ENCODE data around the gene C4BPA.

Gene C4BPA

DNA sequence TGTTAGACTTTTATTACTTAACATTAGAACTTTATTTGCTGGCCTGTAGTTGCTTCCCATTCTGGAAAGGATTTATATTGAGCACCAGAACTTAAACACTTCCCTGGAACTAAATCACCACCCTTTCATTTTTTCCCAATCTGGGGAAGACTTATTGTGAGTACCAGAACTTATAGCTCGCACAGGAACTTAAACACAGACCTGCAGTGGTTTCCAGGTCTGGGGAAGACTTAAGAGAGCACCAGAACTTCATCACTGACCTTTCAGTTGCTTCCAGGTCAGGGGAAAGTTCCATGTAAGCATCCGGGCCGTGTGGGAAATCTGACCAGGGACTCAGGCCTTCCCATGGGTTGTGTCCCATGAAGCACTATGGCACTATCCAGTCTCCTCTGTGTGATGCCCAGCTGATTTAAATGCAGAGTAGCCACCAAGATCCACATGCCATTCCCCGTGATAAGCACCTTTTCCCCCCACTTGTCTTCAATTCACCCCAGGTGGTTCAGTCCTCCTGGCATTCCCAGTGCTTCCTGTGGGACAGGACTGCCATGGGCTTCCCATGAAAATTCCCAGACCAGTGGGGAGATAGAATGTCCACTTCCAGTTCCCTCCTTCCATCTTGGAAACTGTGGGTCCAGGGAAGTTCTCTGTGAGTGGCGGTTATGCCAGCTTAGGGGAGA is 48.9 kb downstream of the C4BPA start:
- DNase-seq (ENCODE audit: low spot score in 2 of 2), result no peak
- H3K36me3 ChIP-seq (replicated peaks), result no peaks in the 10 kb centered on the region
- in situ Hi-C loops (cut with MboI; ENCODE audit: low sequenced_read_pairs), result no loop called here
- H3K4me1 ChIP-seq, result no peaks in the 10 kb centered on the region
- H3K4me3 ChIP-seq, result no peak overlapping the region
- no peaks in the 10 kb centered on the region for H3K9me3 ChIP-seq
- H3K27me3 ChIP-seq (ENCODE audit: low read depth), result no peaks in the 10 kb centered on the region

DNA sequence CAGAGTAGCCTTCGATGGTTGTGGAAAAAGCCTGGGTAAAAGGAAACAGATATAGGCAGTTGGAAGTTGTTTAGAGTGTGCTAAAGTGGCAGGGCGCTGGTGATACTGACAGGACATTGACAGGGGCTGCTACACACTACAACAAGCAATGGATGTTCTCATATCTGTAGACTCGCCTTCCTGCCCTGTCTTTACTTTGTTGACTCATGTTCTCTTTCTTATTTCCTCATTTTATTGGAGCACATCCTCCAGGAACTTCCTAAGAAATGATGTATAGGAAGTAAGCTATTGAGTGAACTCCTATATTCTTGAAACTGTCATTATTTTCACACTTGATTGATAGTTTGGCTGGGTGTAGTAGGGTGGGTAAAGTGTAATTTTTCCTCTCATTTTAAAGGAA is 51.0 kb downstream of the C4BPA start:
- no peaks in the 10 kb centered on the region for H3K27me3 ChIP-seq (ENCODE audit: low read depth)

DNA sequence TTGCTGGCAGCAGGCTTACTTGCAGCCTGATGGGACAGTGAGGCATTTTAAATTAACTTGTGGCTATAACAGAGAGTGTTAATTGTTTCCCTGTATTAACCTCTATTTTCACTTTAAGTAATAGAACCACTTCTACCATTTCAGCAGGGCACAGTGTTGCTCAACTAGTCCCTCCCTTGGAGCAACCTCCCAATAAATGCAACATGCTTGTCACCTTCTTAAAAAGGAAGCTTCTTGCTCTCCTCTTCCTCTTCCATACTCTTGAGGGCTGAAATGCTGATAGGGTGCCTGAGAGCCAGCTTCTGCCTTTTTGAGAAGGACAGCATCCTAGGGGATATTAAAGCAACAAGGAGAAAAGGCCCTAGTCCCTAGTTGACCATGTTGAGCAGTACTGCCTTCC is 52.1 kb downstream of the C4BPA start:
- Histone ChIP-seq H3K4me1 (no peaks in the 10 kb centered on the region), H3K27me3 (ENCODE audit: low read depth) (no peaks in the 10 kb centered on the region), H3K36me3 (replicated peaks) (no peaks in the 10 kb centered on the region), H3K9me3 (no peaks in the 10 kb centered on the region), H3K4me3 (no peak overlapping the region)
- in situ Hi-C loops (cut with MboI; ENCODE audit: low sequenced_read_pairs), result no loop called here
- no peak for DNase-seq (ENCODE audit: low spot score in 2 of 2)

More for the DNA sequence above, 51.0 kb downstream of the C4BPA start:
- H3K4me3 ChIP-seq, result no peak overlapping the region
- DNase-seq (ENCODE audit: low spot score in 2 of 2), result no peak
- in situ Hi-C loops (cut with MboI; ENCODE audit: low sequenced_read_pairs), result no loop called here
- no peaks in the 10 kb centered on the region for H3K36me3 ChIP-seq (replicated peaks)
- H3K9me3 ChIP-seq, result no peaks in the 10 kb centered on the region
- H3K4me1 ChIP-seq, result no peaks in the 10 kb centered on the region

DNA sequence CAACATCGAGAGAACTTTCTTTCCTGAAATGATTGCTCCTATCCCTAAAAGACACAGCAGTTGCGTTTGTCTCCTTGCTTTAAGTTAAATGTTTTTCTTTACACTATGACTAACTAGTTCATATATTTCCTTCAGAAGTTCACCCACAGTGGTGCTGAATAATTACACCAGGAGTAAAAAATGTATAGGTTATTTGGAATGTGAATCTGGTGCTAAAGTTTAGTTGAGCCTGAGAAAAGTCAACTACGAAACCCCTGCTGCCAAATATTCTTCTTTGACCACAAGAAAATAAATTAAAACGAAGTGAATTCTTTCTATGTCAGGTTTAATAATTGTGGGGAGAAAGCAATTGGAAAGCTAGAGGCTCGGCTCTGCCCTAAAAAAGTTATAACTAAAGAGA is 52.8 kb downstream of the C4BPA start:
- H3K9me3 ChIP-seq, result no peaks in the 10 kb centered on the region
- in situ Hi-C loops (cut with MboI; ENCODE audit: low sequenced_read_pairs), result no loop called here
- H3K27me3 ChIP-seq (ENCODE audit: low read depth), result no peaks in the 10 kb centered on the region
- H3K4me3 ChIP-seq, result no peak overlapping the region
- H3K4me1 ChIP-seq, result no peaks in the 10 kb centered on the region
- H3K36me3 ChIP-seq (replicated peaks), result no peaks in the 10 kb centered on the region
- no peak for DNase-seq (ENCODE audit: low spot score in 2 of 2)

DNA sequence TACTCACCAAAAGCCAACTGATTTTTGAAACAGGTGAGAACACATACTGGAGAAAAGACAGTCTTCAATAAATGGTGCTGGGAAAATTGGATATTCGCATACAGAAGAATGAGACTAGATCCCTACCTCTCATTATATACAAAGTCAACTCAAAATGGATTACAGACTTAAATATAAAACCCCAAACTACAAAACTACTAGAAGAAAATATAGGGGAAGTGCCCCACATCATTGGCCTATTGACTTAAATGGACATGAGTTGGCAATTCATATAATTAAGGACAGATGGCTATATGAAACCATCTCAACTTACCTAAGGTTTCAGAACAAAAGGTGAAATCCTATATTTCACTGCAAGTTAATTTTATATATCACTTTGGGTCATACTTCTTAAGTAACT is 60.1 kb downstream of the C4BPA start:
- H3K4me1 ChIP-seq, result no peaks in the 10 kb centered on the region
- no peak overlapping the region for H3K4me3 ChIP-seq
- in situ Hi-C loops (cut with MboI; ENCODE audit: low sequenced_read_pairs), result no loop called here
- H3K36me3 ChIP-seq (replicated peaks), result no peaks in the 10 kb centered on the region
- H3K27me3 ChIP-seq (ENCODE audit: low read depth), result no peaks in the 10 kb centered on the region
- DNase-seq (ENCODE audit: low spot score in 2 of 2), result no peak
- no peaks in the 10 kb centered on the region for H3K9me3 ChIP-seq

DNA sequence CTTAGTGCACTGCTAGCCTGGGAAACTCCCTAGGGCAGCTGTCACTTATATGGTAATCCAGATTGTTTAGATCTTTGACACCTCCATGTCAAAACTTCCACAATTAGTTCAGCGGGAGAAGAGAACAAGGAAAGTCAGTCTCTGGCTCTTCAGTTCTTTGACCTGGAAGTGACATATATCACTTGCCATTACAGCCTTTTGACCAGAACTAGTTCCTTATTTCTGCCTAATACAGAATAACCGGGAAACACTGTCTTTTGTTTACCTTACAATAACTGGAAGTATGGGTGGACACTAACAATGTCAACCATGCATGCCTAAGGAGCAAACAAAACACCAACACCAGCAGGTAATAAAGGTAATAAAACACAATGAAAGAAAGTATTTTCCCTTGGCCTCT is 68.3 kb downstream of the C4BPA start:
- in situ Hi-C loops (cut with MboI; ENCODE audit: low sequenced_read_pairs), result no loop called here
- Histone ChIP-seq H3K4me3 (no peak overlapping the region), H3K9me3 (no peaks in the 10 kb centered on the region)

DNA sequence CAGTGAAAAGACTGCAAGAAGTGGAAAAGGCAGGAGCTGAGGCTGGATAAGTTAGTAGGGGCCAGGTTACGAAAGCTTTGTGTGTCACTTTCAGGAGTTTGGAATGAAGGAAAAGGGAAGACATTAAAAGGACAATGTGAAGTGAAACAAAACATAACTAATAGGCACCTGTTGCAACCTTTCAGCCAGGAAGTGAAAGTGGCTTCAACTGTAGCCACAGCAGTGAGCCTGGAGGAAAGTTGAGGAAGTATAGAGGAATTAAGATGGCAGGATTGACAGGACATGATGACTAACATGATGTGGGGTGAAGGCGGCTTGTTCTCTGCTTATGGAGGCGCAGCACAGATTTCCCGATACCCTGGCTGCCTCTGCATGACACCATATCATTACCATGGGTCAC is 68.9 kb downstream of the C4BPA start:
- in situ Hi-C loops (cut with MboI; ENCODE audit: low sequenced_read_pairs), result no loop called here

More for the DNA sequence above, 68.3 kb downstream of the C4BPA start:
- H3K27me3 ChIP-seq (ENCODE audit: low read depth), result no peaks in the 10 kb centered on the region
- no peaks in the 10 kb centered on the region for H3K36me3 ChIP-seq (replicated peaks)
- no peak for DNase-seq (ENCODE audit: low spot score in 2 of 2)
- no peaks in the 10 kb centered on the region for H3K4me1 ChIP-seq

DNA sequence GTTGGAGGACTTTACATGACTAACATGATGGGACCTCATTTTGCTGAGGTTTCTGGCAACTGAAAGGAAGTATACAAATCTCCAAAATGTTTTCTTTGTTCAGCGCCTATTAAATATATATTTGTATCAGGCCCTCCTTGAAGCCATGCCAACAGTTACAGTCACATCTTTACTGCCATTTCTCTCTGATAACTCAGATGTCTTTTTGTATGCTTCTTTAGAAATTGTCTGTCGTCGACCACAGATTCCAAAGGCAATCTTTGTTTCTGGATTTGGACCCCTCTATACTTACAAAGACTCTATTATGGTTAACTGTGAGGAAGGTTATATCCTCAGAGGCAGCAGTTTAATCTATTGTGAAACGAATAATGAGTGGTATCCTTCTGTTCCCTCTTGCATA is 69.4 kb downstream of the C4BPA start:
- no peaks in the 10 kb centered on the region for H3K36me3 ChIP-seq (replicated peaks)
- no peaks in the 10 kb centered on the region for H3K9me3 ChIP-seq
- no peak overlapping the region for H3K4me3 ChIP-seq
- in situ Hi-C loops (cut with MboI; ENCODE audit: low sequenced_read_pairs), result no loop called here
- no peaks in the 10 kb centered on the region for H3K27me3 ChIP-seq (ENCODE audit: low read depth)
- H3K4me1 ChIP-seq, result no peaks in the 10 kb centered on the region
- no peak for DNase-seq (ENCODE audit: low spot score in 2 of 2)

More for the DNA sequence above, 68.9 kb downstream of the C4BPA start:
- H3K4me3 ChIP-seq, result no peak overlapping the region
- no peak for DNase-seq (ENCODE audit: low spot score in 2 of 2)
- H3K36me3 ChIP-seq (replicated peaks), result no peaks in the 10 kb centered on the region
- no peaks in the 10 kb centered on the region for H3K9me3 ChIP-seq
- H3K27me3 ChIP-seq (ENCODE audit: low read depth), result no peaks in the 10 kb centered on the region
- no peaks in the 10 kb centered on the region for H3K4me1 ChIP-seq

DNA sequence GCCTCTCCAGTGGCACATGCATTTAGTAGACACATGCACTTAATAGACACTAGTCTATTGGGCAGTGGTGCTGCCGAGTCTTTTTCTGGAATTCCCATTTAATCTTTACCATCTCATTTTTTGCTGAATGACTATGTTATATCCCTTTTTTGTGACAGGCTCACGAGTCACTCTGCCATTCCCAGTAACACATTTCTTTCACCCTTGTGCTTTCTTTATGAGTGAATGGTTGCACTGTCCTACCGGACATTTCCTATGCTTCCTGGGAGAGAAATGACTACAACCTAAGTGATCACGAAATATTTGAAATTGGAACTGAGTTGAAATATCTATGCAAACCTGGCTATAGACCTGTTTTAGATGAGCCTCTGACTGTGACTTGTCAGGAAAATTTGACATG is 70.9 kb downstream of the C4BPA start:
- H3K36me3 ChIP-seq (replicated peaks), result no peaks in the 10 kb centered on the region
- DNase-seq (ENCODE audit: low spot score in 2 of 2), result no peak
- no peaks in the 10 kb centered on the region for H3K4me1 ChIP-seq
- no peaks in the 10 kb centered on the region for H3K27me3 ChIP-seq (ENCODE audit: low read depth)
- no peak overlapping the region for H3K4me3 ChIP-seq
- in situ Hi-C loops (cut with MboI; ENCODE audit: low sequenced_read_pairs), result no loop called here
- H3K9me3 ChIP-seq, result no peaks in the 10 kb centered on the region

DNA sequence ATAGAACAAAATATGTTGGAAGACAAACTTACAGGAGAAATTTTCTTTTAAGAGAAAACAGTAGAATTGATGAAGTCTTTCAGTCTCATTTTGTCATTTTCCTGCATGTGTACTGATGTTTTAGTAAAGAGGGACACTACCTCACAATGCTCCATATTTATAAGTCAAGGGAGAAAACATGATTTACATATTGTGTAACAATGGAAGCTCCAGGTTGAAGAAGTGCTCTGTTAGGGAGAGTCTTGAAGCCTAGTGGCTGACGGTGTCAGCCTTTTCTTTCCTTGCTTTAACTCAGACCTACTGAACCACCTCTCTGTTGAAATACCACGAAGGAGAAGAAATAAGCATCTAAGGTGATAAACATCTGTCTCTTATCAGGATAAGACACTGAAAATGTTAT is 75.0 kb downstream of the C4BPA start:
- in situ Hi-C loops (cut with MboI; ENCODE audit: low sequenced_read_pairs), result no loop called here
- Histone ChIP-seq H3K4me1 (no peaks in the 10 kb centered on the region), H3K27me3 (ENCODE audit: low read depth) (no peaks in the 10 kb centered on the region), H3K4me3 (no peak overlapping the region), H3K9me3 (no peaks in the 10 kb centered on the region), H3K36me3 (replicated peaks) (no peaks in the 10 kb centered on the region)
- DNase-seq (ENCODE audit: low spot score in 2 of 2), result no peak

DNA sequence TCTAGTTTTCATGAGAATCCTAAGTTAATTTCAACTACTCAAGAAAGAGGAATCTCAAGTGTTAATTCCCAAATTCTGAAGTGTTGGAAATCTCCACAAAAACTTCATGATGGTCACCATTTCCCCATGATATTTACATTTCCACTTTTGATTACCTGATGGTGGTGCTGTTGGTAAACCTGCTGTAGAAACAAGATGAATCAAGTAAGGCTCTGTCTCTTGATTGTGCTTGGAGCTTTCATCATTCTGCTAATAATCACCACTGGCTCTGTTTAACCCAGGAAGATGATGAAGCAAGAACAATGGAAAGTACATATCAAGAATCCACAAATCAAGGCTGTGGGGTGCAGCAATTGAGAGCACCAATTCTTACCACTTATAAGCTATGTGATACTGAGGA is 77.8 kb downstream of the C4BPA start:
- Histone ChIP-seq H3K4me3 (no peak overlapping the region), H3K4me1 (no peaks in the 10 kb centered on the region), H3K36me3 (replicated peaks) (no peaks in the 10 kb centered on the region), H3K27me3 (ENCODE audit: low read depth) (no peaks in the 10 kb centered on the region), H3K9me3 (no peaks in the 10 kb centered on the region)
- in situ Hi-C loops (cut with MboI; ENCODE audit: low sequenced_read_pairs), result no loop called here
- DNase-seq (ENCODE audit: low spot score in 2 of 2), result no peak

DNA sequence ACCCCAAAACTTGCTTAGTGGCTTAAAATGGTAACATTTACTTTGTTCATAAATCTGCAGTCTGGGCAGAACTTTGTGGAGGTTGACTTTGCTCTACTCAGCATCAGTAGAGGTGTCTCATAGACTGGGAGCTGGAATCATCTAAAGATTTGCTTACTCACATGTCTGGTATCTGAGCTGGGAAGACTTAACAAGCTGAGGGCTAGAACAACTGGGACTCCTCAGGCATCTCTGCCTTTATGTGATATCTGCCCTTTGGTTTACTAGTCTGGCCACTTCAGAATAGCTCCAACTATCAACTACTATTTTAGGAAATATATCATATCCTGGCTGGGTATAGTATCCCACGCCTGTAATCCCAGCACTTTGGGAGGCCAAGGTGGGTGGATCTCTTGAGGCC is 82.5 kb downstream of the C4BPA start:
- H3K27me3 ChIP-seq (ENCODE audit: low read depth), result peaks cover 2% of the 10 kb centered on the region; the same call in 1 of the 2 replicates
- no peaks in the 10 kb centered on the region for H3K36me3 ChIP-seq (replicated peaks)
- no peaks in the 10 kb centered on the region for H3K9me3 ChIP-seq
- H3K4me1 ChIP-seq, result no peaks in the 10 kb centered on the region
- in situ Hi-C loops (cut with MboI; ENCODE audit: low sequenced_read_pairs), result no loop called here
- H3K4me3 ChIP-seq, result no peak overlapping the region
- DNase-seq (ENCODE audit: low spot score in 2 of 2), result no peak

DNA sequence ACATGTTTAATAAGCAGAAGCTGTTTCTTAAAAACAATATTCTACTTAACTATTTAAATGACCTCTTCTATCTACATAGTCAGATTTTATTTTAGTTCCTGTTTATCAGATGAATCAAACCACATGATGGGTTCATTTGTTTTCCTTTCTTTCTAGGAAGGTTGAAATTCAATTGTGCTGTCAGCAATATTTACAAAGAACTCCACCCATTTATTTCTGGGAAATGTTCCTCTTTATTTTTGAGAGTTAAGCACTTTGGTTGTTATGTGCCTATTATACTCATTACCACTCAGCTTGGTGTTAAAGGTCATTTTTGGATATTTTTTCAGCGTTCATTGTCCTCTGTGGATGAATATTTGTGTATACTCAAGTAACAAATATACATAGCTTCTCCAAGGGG is 84.9 kb downstream of the C4BPA start:
- in situ Hi-C loops (cut with MboI; ENCODE audit: low sequenced_read_pairs), result no loop called here

DNA sequence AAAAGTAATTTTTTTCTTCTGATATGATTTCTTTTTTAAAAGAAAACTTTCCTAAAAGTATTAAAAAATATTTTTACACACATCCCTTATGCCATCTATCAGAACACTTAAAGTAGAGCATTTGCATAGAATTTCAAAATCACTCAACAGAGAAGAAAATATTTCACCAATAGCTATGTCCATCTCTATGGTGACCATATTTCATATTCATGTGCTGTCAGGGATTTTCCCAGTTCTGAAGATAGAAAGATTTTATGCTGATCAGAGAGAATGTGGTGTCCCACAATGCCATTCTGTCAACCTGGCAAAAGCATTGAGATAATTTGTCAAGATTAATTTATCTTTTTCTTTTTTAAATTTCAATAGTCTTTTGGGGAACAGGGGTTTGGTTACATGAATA is 87.0 kb downstream of the C4BPA start:
- Histone ChIP-seq H3K36me3 (replicated peaks) (no peaks in the 10 kb centered on the region), H3K27me3 (ENCODE audit: low read depth) (peaks cover 8% of the 10 kb centered on the region), H3K9me3 (no peaks in the 10 kb centered on the region), H3K4me3 (no peak overlapping the region), H3K4me1 (no peaks in the 10 kb centered on the region)
- no peak for DNase-seq (ENCODE audit: low spot score in 2 of 2)
- in situ Hi-C loops (cut with MboI; ENCODE audit: low sequenced_read_pairs), result no loop called here

More for the DNA sequence above, 84.9 kb downstream of the C4BPA start:
- H3K4me1 ChIP-seq, result no peaks in the 10 kb centered on the region
- no peaks in the 10 kb centered on the region for H3K9me3 ChIP-seq
- no peaks in the 10 kb centered on the region for H3K36me3 ChIP-seq (replicated peaks)
- H3K27me3 ChIP-seq (ENCODE audit: low read depth), result peaks cover 8% of the 10 kb centered on the region
- no peak overlapping the region for H3K4me3 ChIP-seq
- DNase-seq (ENCODE audit: low spot score in 2 of 2), result no peak

DNA sequence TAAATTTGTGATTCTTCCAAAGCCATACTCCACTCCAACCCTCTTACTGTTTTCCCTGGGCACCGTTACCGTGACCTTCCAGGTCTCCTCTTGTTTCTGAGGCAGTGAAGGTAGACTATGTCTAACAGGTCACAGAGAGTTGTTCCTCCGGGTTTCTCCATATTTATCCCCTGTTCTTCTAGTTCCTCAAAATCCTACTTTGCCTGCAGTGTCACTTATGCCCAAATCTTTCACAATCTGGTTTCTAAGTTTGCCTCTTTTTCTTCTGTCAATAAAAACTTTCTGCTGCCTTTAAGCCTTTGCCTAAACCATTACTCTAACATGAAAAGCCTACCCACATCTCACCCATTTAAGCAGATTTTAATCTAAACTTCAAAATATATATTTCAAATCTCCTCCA is 87.7 kb downstream of the C4BPA start:
- no peak for DNase-seq (ENCODE audit: low spot score in 2 of 2)
- in situ Hi-C loops (cut with MboI; ENCODE audit: low sequenced_read_pairs), result no loop called here

More for the DNA sequence above, 87.7 kb downstream of the C4BPA start:
- Histone ChIP-seq H3K9me3 (no peaks in the 10 kb centered on the region; the same call in 1 of the 2 replicates), H3K4me1 (no peaks in the 10 kb centered on the region), H3K36me3 (replicated peaks) (no peaks in the 10 kb centered on the region), H3K4me3 (no peak overlapping the region), H3K27me3 (ENCODE audit: low read depth) (peaks cover 8% of the 10 kb centered on the region)
